Choroid plexus epithelial cell (primary cell): Measurements from ENCODE around the gene OSBPL5.

Experiments
- DNase-seq: peaks from one replicate; pipeline ENCODE4 v3.0.0-alpha.2; 2010; ENCODE audit warnings: low read depth
- H3K4me3 ChIP-seq: 2 replicates; pipeline ENCODE4 v1.5.1; 2011; ENCODE audit warnings: low read depth, mild to moderate bottlenecking, control low read depth, low read length, moderate library complexity
- TF ChIP-seq, protein P1 (sequence below): conservative IDR thresholded peaks from 2 replicates; pipeline ENCODE4 v1.5.1; 2011; ENCODE audit warnings: low read depth, mild to moderate bottlenecking, control low read depth, inconsistent platforms, low read length, moderate library complexity

Gene OSBPL5

DNA sequence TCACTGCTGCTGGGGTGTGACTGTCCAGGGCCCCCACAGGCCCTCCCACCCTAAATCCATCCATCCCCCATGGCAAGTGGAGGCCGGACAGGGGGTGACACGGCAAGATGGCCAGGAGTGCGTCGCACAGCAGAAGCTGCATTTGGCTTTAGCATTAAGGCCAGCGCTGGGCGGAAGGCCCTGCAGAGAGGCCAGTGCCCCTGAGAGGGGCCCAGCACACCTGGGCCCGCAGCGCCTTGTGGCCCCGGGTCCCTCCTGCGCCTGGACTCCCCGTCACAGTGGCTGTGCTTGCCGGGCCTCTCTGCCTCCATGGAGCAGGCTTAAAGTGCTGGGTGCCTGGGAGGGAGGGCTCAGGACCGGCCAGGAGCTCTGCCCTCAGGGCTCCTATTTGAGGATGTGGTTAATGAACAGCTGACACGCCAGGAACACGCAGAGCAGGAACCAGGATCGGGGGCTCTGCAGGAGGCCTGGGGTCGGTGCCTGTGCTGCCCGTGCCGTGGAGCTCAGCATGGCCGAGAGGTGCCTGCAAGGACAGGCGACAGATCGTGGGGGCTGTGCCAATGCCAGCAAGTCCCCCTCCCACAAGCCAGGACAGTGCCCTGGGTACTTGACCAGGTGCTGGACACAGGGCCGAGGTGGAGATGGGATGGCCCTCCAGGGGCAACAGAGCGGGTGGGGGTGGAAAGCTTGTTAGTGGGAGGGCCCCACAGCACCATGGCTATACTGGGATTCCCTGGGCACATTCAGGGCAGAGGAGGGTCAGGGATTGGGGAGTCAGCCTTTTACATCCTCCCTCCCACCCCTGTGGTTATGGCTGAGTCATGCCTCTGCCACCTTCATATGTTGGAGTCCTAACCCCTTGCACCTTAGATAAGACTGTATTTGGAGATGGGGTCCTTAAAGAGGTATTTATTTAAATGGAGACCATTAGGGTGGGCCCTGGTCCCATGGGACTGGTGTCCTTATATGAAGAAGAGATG, 77.0 kb downstream of the OSBPL5 start:
- TF ChIP-seq, protein P1, sequence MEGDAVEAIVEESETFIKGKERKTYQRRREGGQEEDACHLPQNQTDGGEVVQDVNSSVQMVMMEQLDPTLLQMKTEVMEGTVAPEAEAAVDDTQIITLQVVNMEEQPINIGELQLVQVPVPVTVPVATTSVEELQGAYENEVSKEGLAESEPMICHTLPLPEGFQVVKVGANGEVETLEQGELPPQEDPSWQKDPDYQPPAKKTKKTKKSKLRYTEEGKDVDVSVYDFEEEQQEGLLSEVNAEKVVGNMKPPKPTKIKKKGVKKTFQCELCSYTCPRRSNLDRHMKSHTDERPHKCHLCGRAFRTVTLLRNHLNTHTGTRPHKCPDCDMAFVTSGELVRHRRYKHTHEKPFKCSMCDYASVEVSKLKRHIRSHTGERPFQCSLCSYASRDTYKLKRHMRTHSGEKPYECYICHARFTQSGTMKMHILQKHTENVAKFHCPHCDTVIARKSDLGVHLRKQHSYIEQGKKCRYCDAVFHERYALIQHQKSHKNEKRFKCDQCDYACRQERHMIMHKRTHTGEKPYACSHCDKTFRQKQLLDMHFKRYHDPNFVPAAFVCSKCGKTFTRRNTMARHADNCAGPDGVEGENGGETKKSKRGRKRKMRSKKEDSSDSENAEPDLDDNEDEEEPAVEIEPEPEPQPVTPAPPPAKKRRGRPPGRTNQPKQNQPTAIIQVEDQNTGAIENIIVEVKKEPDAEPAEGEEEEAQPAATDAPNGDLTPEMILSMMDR = no peak
- DNase-seq = peak; percentile 31
- H3K4me3 ChIP-seq = no peak overlapping the region

DNA sequence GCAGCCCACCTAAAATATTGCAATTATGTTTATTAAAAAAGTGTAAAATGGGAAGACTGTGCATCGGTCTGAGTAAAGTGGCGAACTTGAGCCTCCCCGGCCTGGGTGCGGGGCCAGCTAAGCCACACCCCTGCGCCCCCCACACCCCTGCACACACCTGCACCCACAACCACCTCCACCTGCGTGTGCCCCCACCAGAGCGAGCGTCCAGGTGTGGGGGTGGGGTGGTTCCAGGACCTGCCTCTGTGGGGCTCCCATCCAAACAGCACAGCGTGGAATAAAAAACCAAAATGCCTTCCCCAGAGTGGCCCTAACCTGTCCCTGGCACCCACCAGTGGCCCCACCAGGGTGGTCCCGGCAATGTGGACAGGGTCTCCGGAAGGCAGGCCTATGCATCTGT, 77.7 kb downstream of the OSBPL5 start:
- TF ChIP-seq, protein P1 = no peak
- no peak overlapping the region for H3K4me3 ChIP-seq
- no peak for DNase-seq

DNA sequence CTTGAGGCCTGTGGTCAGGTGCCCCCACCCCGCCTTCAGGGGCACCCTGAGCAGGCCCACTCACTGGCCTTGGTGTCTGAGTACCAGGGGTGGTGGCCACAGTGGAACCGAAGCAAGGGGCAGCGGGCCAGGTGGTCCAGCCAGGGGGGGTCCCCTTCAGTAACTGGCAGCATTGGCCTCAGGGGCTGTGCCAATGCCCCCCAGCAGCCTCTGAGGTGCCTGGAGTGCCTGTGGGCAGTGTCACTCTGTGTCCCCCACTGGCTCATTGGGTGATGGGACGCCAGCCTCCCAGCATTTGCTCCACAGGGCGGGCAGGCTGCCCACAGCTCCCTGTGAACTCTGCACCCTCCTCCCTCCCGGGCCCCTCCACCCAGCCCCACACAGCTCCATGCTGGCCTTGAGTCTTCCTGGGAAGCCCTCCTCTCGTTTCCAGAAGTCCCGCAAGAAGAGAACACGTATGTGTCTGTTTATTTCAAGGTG, 78.4 kb downstream of the OSBPL5 start:
- DNase-seq = no peak
- TF ChIP-seq, protein P1 = no peak
- no peak overlapping the region for H3K4me3 ChIP-seq

DNA sequence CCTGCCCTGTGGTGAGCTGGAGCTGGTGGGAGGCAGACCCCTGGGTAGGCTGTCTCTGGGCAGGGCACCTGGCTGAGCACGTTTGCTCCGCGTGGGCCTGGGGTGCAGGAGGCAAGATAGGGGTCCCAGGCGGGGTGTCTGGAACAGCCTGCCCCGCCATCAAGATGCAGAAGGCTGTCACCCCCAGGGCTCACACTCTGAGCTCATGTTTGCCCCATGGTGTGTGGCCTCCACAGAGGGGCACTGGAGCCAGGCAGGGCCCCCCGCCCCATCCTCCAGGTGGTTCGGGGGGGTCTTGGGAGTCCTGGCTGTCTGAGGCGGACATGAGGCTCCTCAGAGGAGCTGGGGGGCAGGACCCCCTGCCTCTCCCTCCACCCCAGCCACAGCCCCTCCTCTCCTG, 79.0 kb downstream of the OSBPL5 start:
- no peak for DNase-seq
- H3K4me3 ChIP-seq = no peak overlapping the region
- TF ChIP-seq, protein P1 = no peak

DNA sequence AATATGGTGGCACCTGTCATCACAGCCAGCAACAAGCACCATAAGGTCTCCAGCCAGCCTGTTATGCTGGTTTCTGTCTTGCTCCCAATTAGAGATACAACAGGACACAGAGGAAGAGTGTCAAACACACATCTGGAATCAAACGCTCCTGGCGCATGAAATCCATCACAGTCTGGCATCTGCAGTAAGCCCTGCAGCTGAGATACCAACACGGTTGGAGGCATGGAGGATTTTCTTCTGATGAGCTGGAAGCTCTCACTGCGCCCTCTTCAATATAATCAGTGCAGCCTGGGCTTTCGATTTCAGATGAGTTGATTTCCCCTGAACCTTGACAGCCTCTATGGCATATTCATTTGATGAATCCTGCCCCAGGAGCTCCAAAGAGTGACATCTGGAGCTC, 80.1 kb downstream of the OSBPL5 start:
- TF ChIP-seq, protein P1 = no peak
- no peak for DNase-seq
- H3K4me3 ChIP-seq = no peak overlapping the region

DNA sequence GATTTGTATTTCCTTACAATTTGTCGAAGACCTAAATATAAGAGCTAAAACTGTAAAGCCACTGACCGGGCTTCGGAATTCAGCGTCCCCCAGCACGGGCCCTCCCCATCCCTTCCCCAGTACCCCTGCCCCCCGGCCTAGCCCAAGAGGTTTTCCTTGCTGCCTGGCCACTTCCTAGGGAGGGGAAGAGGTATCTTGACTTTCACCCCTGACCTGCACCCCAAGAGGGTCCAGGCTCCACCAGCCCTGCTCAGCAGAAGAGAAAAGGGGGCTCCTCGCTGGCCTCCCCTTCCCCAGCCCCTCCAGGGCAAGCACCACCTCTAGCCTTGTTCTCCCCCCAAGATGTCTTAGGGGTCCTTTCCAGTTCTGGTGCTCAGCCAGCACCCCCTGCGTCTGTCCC, 81.8 kb downstream of the OSBPL5 start:
- no peak overlapping the region for H3K4me3 ChIP-seq
- no peak for DNase-seq

More for the DNA sequence above, 81.8 kb downstream of the OSBPL5 start:
- TF ChIP-seq, protein P1 = no peak
